Measurements from ENCODE around the gene CPSF4L. TPM values are rescaled to one million over a fixed set of nuclear protein-coding genes. Genes with fewer than 3 reads are reported as not detected.

CPSF4L gene
- total and polyA plus RNA-seq, 2 of the 13 experiments (the other 11 are each of a cell fraction or from before 2014, with no cell fraction given), result 0.73 to 1.6 TPM

DNA sequence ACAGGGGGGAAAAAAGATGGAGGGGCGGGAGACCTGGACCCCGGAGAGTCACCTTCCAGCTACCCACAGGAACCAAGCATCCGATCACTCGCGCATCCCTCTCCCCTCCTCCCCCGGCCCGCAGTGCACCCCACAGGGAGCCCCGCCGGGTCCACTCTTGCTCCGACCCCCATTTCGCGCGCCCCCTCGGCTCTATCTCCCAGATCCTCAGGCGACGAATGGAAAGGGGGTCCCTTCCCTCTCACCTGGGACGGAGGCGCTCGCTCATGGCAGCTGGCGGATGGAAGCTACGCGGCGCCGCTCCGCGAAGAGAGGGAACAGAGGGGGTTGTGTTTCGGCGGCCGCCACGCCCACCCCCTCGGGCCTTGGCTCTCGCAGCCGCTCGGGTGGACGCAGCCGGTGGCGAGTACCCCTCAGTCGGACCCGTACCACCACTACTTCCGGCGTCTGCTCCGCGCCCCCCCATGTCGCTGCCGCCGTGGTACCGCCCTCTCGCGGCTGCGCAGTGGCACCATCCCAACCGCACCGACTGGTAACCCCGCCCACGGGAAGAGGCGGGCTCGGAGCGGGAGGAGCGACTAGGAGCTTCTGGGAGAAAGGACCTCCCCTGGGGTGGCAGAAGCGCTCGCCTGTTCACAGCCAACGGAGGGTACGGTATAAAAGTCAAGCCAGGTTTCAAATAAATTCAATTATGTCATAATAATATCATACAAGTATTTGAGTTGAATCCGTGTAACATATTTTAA, 29.7 kb downstream of the CPSF4L start (continued):
- TF ChIP-seq FOXC1 (CRISPR knock-in tag; IDR thresholded peaks at IDR 0.05; ENCODE audit: borderline replicate concordance) (peak; percentile 56; the same call in 1 of the 2 replicates), ZNF724P (CRISPR knock-in tag; IDR thresholded peaks at IDR 0.05; ENCODE audit: borderline replicate concordance) (no peak), FOXA1 (IDR thresholded peaks at IDR 0.05) (no peak), FOXA1 (CRISPR knock-in tag; IDR thresholded peaks at IDR 0.05) (peak; percentile 56), ZNF335 (CRISPR knock-in tag; IDR thresholded peaks at IDR 0.05) (peak; percentile 99), CCDC6 (CRISPR knock-in tag; IDR thresholded peaks at IDR 0.05) (peak; percentile 77; the same call in 1 of the 2 replicates), ZMYM4 (CRISPR knock-in tag; IDR thresholded peaks at IDR 0.05) (peak; percentile 73), ZFP1 (CRISPR knock-in tag; IDR thresholded peaks at IDR 0.05) (no peak), NFKBIZ (CRISPR knock-in tag; IDR thresholded peaks at IDR 0.05) (0 out of 2 replicates have a peak, but pooled peaks have one; percentile 18), ZMYM3 (CRISPR knock-in tag; IDR thresholded peaks at IDR 0.05) (peak; percentile 64), ZC3H4 (CRISPR knock-in tag; IDR thresholded peaks at IDR 0.05; ENCODE audit: borderline replicate concordance) (0 out of 2 replicates have a peak, but pooled peaks have one; percentile 72), ELF3 (CRISPR knock-in tag; IDR thresholded peaks at IDR 0.05) (peak; percentile 78; the same call in 1 of the 2 replicates), ZNF737 (CRISPR knock-in tag; IDR thresholded peaks at IDR 0.05; ENCODE audit: borderline replicate concordance) (no peak), ESRRA (CRISPR knock-in tag; IDR thresholded peaks at IDR 0.05; ENCODE audit: low read depth) (peak; percentile 62; the same call in 1 of the 2 replicates), FOXP1 (IDR thresholded peaks at IDR 0.05) (no peak), FOXP1 (CRISPR knock-in tag; IDR thresholded peaks at IDR 0.05) (no peak), ZNF143 (CRISPR knock-in tag; IDR thresholded peaks at IDR 0.05) (peak; percentile 80), ARHGAP35 (CRISPR knock-in tag; IDR thresholded peaks at IDR 0.05; ENCODE audit: borderline replicate concordance) (peak; percentile 98)
- TF ChIP-seq, protein P1, sequence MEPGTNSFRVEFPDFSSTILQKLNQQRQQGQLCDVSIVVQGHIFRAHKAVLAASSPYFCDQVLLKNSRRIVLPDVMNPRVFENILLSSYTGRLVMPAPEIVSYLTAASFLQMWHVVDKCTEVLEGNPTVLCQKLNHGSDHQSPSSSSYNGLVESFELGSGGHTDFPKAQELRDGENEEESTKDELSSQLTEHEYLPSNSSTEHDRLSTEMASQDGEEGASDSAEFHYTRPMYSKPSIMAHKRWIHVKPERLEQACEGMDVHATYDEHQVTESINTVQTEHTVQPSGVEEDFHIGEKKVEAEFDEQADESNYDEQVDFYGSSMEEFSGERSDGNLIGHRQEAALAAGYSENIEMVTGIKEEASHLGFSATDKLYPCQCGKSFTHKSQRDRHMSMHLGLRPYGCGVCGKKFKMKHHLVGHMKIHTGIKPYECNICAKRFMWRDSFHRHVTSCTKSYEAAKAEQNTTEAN (CRISPR knock-in tag; conservative IDR thresholded peaks at IDR 0.05), result peak; percentile 50
- TF ChIP-seq, protein P2, sequence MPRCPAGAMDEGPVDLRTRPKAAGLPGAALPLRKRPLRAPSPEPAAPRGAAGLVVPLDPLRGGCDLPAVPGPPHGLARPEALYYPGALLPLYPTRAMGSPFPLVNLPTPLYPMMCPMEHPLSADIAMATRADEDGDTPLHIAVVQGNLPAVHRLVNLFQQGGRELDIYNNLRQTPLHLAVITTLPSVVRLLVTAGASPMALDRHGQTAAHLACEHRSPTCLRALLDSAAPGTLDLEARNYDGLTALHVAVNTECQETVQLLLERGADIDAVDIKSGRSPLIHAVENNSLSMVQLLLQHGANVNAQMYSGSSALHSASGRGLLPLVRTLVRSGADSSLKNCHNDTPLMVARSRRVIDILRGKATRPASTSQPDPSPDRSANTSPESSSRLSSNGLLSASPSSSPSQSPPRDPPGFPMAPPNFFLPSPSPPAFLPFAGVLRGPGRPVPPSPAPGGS (CRISPR knock-in tag; IDR thresholded peaks at IDR 0.05), result peak; percentile 93
- TF ChIP-seq, protein P3, sequence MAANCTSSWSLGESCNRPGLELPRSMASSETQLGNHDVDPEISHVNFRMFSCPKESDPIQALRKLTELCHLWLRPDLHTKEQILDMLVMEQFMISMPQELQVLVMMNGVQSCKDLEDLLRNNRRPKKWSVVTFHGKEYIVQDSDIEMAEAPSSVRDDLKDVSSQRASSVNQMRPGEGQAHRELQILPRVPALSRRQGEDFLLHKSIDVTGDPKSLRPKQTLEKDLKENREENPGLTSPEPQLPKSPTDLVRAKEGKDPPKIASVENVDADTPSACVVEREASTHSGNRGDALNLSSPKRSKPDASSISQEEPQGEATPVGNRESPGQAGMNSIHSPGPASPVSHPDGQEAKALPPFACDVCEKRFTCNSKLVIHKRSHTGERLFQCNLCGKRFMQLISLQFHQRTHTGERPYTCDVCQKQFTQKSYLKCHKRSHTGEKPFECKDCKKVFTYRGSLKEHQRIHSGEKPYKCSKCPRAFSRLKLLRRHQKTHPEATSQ (CRISPR knock-in tag; IDR thresholded peaks at IDR 0.05; ENCODE audit: borderline replicate concordance), result no peak; the same call in 1 of the 2 replicates
- TF ChIP-seq, protein P4, sequence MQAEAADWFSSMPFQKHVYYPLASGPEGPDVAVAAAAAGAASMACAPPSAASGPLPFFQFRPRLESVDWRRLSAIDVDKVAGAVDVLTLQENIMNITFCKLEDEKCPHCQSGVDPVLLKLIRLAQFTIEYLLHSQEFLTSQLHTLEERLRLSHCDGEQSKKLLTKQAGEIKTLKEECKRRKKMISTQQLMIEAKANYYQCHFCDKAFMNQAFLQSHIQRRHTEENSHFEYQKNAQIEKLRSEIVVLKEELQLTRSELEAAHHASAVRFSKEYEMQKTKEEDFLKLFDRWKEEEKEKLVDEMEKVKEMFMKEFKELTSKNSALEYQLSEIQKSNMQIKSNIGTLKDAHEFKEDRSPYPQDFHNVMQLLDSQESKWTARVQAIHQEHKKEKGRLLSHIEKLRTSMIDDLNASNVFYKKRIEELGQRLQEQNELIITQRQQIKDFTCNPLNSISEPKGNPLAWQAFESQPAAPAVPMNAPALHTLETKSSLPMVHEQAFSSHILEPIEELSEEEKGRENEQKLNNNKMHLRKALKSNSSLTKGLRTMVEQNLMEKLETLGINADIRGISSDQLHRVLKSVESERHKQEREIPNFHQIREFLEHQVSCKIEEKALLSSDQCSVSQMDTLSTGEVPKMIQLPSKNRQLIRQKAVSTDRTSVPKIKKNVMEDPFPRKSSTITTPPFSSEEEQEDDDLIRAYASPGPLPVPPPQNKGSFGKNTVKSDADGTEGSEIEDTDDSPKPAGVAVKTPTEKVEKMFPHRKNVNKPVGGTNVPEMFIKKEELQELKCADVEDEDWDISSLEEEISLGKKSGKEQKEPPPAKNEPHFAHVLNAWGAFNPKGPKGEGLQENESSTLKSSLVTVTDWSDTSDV (CRISPR knock-in tag; IDR thresholded peaks at IDR 0.05), result no peak; the same call in 1 of the 2 replicates
- TF ChIP-seq, protein P5, sequence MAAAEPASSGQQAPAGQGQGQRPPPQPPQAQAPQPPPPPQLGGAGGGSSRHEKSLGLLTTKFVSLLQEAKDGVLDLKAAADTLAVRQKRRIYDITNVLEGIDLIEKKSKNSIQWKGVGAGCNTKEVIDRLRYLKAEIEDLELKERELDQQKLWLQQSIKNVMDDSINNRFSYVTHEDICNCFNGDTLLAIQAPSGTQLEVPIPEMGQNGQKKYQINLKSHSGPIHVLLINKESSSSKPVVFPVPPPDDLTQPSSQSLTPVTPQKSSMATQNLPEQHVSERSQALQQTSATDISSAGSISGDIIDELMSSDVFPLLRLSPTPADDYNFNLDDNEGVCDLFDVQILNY (CRISPR knock-in tag; conservative IDR thresholded peaks at IDR 0.05), result peak; percentile 39; the same call in 1 of the 2 replicates

Data from HepG2 (cell line).